NOMO-1 treated with dmso at 0.1 percent for 144 hours (cell line): ENCODE data around the gene ZNF296.

Experiments
- DNase-seq: peaks from one replicate; lab custom pipeline; 2025; ENCODE audit not compliant: unreplicated experiment; lab: John Stamatoyannopoulos, UW

ZNF296 gene

GRCh38 chr19:45061965-45062364 is 14.3 kb downstream of the ZNF296 start:
- DNase-seq: no peak

GRCh38 chr19:45059258-45059965 is 16.9 kb downstream of the ZNF296 start:
- peak; percentile 53 for DNase-seq

- DNase-seq: no peak
Measured at GRCh38 chr19:45058622-45059159, 17.6 kb downstream of the ZNF296 start.

- DNase-seq: no peak
Measured at GRCh38 chr19:45057444-45057843, 18.8 kb downstream of the ZNF296 start.

GRCh38 chr19:45056831-45057230 is 19.4 kb downstream of the ZNF296 start:
- no peak for DNase-seq

GRCh38 chr19:45051929-45052579 is 24.2 kb downstream of the ZNF296 start:
- DNase-seq: no peak

GRCh38 chr19:45050036-45050435 is 26.2 kb downstream of the ZNF296 start:
- no peak for DNase-seq

- DNase-seq: no peak
Measured at GRCh38 chr19:45049073-45049736, 27.1 kb downstream of the ZNF296 start.

GRCh38 chr19:45047188-45047797 is 29.0 kb downstream of the ZNF296 start:
- peak; percentile 70 for DNase-seq

- DNase-seq: no peak
Measured at GRCh38 chr19:45046355-45046754, 29.9 kb downstream of the ZNF296 start.

- DNase-seq: no peak
Measured at GRCh38 chr19:45045671-45046353, 30.5 kb downstream of the ZNF296 start.

GRCh38 chr19:45041125-45041524 is 35.2 kb downstream of the ZNF296 start:
- no peak for DNase-seq

GRCh38 chr19:45040059-45040771 is 36.1 kb downstream of the ZNF296 start:
- DNase-seq: peak; percentile 48

GRCh38 chr19:45038931-45039893 is 37.1 kb downstream of the ZNF296 start, which contains the start of gene CLASRP:
TSS of gene CLASRP (plus strand) at chr19:45039045. CDS start at chr19:45040213, 1,168 bp downstream.
- peak; percentile 83 for DNase-seq

- no peak for DNase-seq
Measured at GRCh38 chr19:45037393-45038169, 38.7 kb downstream of the ZNF296 start.

GRCh38 chr19:45035755-45036154 is 40.5 kb downstream of the ZNF296 start:
- no peak for DNase-seq

GRCh38 chr19:45032421-45032820 is 43.9 kb downstream of the ZNF296 start:
- DNase-seq: no peak

- no peak for DNase-seq
Measured at GRCh38 chr19:45030825-45031224, 45.5 kb downstream of the ZNF296 start.
